NCI-H345 treated with DMSO at 0.1 percent for 48 hours (cell line): ENCODE measurements around the gene ABCB11.

Source experiments
- DNase-seq: peaks from one replicate; lab custom pipeline; 2025; ENCODE audit not compliant: unreplicated experiment; lab: John Stamatoyannopoulos, UW

Gene ABCB11

GRCh38 chr2:168978461-168978861, 52.7 kb downstream of the ABCB11 start:
- no peak for DNase-seq

DNA sequence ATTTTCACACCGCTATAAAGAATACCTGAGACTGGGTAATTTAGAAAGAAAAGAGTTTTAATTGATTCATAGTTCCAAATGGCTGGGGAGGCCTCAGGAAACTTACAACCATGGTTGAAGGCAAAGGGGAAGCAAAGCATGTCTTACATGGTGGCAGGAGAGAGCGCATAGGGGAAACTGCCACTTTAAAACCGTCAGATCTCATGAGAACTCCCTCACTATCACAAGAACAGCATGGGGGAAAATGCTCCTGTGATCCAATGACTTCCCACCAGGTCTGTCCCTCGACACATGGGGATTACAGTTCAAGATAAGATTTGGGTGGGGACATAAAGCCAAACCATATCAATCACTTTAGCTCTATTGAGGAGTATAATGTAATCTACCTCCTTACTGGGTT, 53.5 kb downstream of the ABCB11 start:
- DNase-seq: no peak

DNA sequence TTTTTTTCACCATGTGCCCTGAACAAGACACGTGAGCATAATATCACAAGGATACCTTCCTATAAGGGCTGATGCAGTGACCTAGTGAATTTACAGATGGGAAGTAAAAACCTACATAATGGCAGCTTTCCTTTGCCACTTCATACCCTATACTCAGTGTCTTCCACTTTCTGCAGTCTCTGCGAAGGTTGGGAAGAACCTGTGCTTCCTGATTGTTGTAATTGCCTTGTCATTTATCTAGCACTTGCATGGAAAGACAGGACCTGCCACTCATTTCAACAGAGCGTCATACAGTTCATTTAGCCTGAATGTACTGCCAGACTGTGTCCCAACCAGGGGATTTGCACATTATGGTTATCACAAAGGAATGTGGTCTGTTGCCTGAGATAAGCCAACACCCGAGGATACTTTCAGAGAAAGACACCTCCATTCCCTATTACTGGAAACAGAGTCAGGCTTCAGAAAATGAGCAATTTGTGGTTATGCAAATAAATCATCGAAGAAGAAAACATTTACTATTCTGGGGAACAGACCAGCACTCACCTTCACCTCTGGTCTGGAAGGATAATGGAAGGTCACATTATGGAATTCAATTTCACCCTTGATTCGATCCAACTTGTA, 55.0 kb downstream of the ABCB11 start:
- no peak for DNase-seq

DNA sequence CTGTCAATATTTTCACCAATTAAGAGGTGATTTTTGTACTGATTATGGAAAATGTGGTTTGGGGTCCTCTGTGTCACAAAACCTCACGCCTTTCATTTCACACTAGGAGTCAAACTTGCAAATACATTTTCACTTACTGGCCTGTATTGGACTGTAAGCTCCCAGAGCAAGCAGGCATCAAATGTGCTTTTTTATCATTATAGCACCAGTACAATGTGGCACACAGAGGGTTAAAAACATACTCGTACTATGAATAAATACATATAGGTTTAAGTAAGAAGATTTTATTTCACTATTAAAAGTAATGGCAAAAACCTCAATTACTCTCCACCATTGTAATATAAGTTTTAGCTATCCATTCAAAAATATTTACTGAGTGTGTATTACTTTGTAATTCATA, 56.7 kb downstream of the ABCB11 start:
- DNase-seq: no peak

DNA sequence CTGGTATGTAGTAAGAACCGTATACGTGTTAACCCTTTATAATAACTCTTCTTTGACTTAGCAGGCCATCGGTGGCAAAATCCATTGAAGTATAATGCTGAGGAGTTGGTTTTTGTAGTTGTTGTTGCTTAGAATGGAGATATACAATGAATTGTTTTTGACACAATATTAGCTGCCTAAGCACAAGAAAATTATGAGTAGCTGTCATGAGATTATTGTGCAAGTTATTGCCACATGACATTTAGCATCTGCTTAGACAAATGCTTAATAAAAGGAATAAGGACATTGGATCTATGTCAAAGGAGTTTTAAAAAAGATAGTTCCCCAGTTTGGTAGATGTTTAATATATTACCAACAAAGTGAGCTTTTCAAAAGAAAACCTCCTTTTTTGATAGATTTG, 59.9 kb downstream of the ABCB11 start:
- DNase-seq: no peak

DNA sequence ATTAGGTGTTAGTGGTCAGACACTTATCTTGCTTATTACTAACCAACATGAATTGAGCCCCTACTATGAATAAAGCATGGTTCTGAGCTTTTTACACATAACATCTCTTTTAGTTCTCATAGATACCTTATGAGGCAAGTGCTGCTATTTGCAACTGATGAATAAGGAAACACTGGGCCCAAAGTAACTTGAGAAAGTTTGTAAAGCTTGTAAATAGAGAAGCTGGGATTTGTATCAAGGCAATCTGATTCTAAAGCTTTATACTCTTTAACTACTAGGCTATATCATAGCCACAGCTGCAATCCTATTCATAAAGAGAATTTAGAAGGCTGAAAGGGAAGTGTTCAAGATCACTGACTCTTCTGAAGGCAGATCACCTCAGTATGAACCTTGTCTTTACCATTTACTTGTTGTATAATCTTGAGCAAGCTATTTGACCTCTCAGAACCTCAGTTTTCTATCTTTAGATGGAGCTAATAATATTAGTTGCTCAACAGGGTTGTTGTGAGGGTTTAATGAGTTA, 60.4 kb downstream of the ABCB11 start:
- DNase-seq: no peak

DNA sequence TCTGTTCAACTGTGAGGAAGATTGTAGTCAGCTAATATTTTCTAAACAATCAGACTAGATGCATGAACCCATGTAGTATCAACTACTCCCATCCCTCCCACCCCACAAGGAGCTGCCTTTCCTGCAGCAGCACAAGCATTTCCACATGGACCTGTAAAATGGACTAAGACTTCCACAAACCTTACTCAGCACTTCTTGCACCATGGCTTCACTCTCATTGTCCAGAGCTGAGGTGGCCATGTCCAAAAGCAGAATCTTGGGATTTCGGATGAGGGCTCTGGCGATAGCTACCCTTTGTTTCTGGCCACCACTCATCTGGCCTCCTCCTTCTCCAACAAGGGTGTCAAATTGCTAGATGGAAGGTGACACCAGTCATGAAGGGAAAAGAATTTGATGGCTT, 61.3 kb downstream of the ABCB11 start:
- DNase-seq: no peak

- no peak for DNase-seq
Observed at GRCh38 chr2:168968342-168968741, 62.8 kb downstream of the ABCB11 start.

DNA sequence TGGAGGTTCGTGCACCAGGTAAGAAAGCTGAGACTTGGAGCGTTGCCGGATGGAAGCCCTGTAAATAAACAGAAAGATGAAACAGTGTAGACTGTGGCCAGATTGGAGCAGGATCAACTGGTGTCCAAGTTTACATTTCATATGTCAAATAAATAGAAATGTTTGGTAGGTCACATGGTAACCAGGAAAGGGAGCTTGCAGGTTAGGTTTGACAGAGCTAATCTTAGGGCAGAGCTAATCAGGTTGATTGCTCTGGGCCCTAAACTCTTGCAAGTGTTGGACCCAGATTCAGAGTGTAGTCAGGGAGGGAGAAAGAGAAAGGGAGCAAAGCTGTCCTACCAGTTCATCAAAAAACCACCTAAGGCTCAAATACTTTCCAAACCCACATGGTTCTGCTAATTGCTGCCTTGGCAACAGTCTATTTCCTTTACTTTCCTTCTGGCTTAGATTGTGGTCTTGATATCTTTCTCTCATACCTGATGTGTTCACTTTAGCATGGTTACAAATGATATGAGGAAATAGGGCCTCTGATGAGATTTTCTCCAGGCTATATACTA, 66.8 kb downstream of the ABCB11 start:
- DNase-seq: no peak

- DNase-seq: no peak
Observed at GRCh38 chr2:168962636-168963035, 68.5 kb downstream of the ABCB11 start.

- peak; percentile 55 for DNase-seq
Observed at GRCh38 chr2:168961450-168962229, 69.5 kb downstream of the ABCB11 start.

GRCh38 chr2:168956392-168956791, 74.7 kb downstream of the ABCB11 start:
- DNase-seq: no peak

DNA sequence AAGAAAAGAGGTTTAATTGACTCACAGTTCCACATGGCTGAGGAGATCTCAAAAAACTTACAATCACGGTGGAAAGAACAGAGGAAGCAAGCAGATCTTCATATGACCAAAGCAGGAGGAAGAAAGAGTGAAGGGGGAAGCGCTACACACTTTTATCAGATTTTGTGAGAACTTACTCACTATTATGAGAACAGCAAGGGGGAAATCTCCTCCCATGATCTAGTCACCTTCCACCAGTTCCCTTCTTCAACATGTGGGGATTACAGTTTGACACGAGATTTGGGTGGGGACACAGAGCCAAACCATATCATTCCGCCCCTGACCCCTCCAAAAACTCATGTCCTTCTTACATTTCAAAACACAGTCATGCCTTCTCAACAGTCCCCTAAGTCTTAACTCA, 75.8 kb downstream of the ABCB11 start:
- DNase-seq: no peak

DNA sequence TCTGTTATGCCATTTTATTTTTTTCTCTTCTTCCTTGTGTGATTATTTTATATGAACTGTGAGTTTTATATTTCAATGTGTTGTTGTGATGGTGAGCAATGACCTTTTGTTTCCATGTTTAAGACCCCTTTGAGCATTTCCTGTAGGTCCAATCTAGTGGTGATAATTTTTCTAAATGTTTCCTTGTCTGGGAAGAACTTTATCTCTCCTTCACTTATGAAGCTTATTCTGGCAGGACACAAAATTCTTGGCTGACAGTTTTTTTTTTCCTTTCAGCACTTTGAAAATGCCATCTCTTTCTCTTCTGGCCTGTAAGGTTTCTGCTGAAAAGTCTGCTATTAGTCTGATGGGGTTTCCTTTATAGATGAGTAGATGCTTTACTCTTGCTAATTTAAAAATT, 76.9 kb downstream of the ABCB11 start:
- DNase-seq: no peak

GRCh38 chr2:168952424-168952823, 78.7 kb downstream of the ABCB11 start:
- no peak for DNase-seq

GRCh38 chr2:168951871-168952270, 79.3 kb downstream of the ABCB11 start:
- no peak for DNase-seq

DNA sequence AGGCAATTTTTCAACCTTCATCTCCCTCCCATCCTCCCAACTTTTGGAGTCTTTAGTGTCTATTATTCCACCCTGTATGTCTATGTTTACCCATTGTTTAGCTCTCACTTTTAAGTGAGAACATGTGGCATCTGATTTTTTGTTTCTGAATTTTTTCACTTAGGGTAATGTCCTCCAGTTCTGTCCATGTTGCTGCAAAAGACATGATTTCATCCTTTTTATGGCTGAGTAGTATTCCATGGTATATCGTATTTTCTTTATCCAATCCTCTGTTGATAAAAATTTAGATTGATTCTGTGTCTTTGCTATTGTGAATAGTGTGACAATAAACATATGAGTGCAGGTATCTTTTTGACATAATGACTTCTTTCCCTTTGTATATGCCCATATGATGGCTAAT, 81.8 kb downstream of the ABCB11 start:
- DNase-seq: no peak

DNA sequence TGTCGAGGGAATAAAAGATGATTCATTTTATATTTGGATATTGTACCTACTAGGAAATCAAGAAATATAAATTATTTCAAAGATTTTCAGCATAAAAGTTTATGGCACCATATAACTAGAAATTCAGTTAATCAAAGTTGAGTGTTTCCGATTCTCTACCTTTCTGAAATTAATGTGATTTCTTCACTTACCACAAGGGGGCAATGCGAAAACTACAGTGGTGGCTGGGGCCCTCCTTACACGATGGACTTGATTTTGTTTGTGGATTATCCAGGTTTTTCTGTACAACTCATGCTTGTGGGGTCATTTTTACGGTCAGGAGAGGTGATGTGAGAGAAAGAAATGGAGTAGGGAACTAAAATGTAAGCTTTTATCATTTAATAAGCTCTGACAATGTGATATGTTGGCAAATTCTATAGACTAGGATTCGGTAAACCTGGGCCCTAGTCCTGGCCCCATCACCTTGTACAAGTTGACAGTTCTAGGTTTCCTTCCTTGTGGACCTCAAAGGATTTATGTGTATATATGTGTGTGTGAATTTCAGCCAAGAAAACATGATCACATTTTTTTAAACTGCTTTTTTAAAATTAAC, 82.4 kb downstream of the ABCB11 start:
- DNase-seq: no peak

DNA sequence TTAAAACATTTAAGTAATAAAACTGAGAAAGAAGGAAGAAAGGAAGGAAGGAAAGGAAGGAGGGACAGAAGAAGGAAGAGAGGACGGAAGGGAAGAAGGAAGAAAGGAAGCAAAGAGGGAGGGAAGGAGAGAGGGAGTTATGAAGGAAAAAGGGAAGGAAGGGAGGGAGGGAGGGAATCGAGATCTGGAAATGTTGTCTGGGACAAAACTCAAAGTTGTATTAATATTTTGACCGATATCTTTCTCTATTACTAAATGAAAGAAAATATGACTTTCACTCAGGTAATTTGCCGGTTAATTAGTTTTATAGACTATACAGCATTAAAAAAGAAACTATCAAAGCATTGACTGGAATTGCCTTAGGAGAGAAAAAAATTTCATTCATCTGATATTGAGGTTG, 85.6 kb downstream of the ABCB11 start:
- no peak for DNase-seq

DNA sequence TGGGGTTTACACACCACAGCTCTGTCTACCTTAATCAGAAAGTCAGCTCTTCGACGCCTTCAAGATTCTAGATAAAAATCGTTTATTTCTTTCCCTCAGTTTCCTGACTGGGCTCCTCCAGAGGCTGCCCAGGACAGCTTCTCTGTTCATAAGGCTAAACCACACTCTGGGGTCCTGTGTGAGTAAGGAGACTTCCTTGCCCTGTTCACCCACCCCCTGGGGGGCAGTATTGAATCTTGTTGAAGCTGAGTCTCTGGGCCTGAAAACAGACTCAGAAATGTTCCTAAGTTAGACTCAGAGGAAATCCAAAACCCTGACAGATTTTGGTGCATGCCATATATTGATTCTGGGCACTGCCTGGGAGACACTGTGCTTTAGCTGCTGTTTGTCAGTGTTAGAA, 87.1 kb downstream of the ABCB11 start:
- no peak for DNase-seq

- DNase-seq: no peak
Observed at GRCh38 chr2:168941297-168941696, 89.8 kb downstream of the ABCB11 start.

GRCh38 chr2:168939918-168940317, 91.2 kb downstream of the ABCB11 start:
- DNase-seq: no peak
